Measurements from ENCODE around the gene ANKHD1. TPM values are rescaled to one million over a fixed set of nuclear protein-coding genes. Genes with fewer than 3 reads are reported as not detected.
"Not testable (repeated sequence)": the region's sequence is repeated elsewhere in the genome, so short reads cannot be mapped to it uniquely, and the experiment has no call there.

ANKHD1 gene
- total RNA-seq, 1 donor from 2014 or later: 77.1 TPM

GRCh38 chr5:140481758-140482157, 80.1 kb downstream of the ANKHD1 start:
- no peak for TF ChIP-seq CTCF (IDR thresholded peaks at IDR 0.05; ENCODE audit: insufficient read depth, low read length, severe bottlenecking)
- H3K4me3 ChIP-seq (ENCODE audit: low read depth, low read length): no peak overlapping the region
- FAIRE-seq: no peak
- H3K27me3 ChIP-seq (ENCODE audit: control insufficient read depth, insufficient read depth, low read length): no peaks in the 10 kb centered on the region
- no peak for DNase-seq (ENCODE audit: low read depth)
- H3K36me3 ChIP-seq (ENCODE audit: control insufficient read depth, insufficient read depth, low read length): peaks cover 3% of the 10 kb centered on the region

GRCh38 chr5:140483055-140483454, 81.4 kb downstream of the ANKHD1 start:
- no peak for TF ChIP-seq CTCF (IDR thresholded peaks at IDR 0.05; ENCODE audit: insufficient read depth, low read length, severe bottlenecking)
- no peak for FAIRE-seq
- no peak for DNase-seq (ENCODE audit: low read depth)
- Histone ChIP-seq H3K36me3 (ENCODE audit: control insufficient read depth, insufficient read depth, low read length) (peaks cover 3% of the 10 kb centered on the region), H3K27me3 (ENCODE audit: control insufficient read depth, insufficient read depth, low read length) (no peaks in the 10 kb centered on the region), H3K4me3 (ENCODE audit: low read depth, low read length) (no peak overlapping the region)

- H3K27me3 ChIP-seq (ENCODE audit: control insufficient read depth, insufficient read depth, low read length); FAIRE-seq; DNase-seq (ENCODE audit: low read depth); H3K36me3 ChIP-seq (ENCODE audit: control insufficient read depth, insufficient read depth, low read length); H3K4me3 ChIP-seq (ENCODE audit: low read depth, low read length): not testable (repeated sequence)
Observed at GRCh38 chr5:140488141-140488540, 86.5 kb downstream of the ANKHD1 start.

- Histone ChIP-seq H3K4me3 (ENCODE audit: low read depth, low read length) (no peak overlapping the region), H3K27me3 (ENCODE audit: control insufficient read depth, insufficient read depth, low read length) (no peaks in the 10 kb centered on the region), H3K36me3 (ENCODE audit: control insufficient read depth, insufficient read depth, low read length) (peaks cover 3% of the 10 kb centered on the region)
- FAIRE-seq (no peak), DNase-seq (ENCODE audit: low read depth) (no peak)
- no peak for TF ChIP-seq CTCF (IDR thresholded peaks at IDR 0.05; ENCODE audit: insufficient read depth, low read length, severe bottlenecking)
Observed at GRCh38 chr5:140488914-140489313, 87.3 kb downstream of the ANKHD1 start.

- Histone ChIP-seq H3K27me3 (ENCODE audit: control insufficient read depth, insufficient read depth, low read length) (no peaks in the 10 kb centered on the region), H3K36me3 (ENCODE audit: control insufficient read depth, insufficient read depth, low read length) (peaks cover 7% of the 10 kb centered on the region), H3K4me3 (ENCODE audit: low read depth, low read length) (no peak overlapping the region)
- TF ChIP-seq CTCF (IDR thresholded peaks at IDR 0.05; ENCODE audit: insufficient read depth, low read length, severe bottlenecking): no peak
- FAIRE-seq: no peak
- no peak for DNase-seq (ENCODE audit: low read depth)
Observed at GRCh38 chr5:140497897-140498296, 96.3 kb downstream of the ANKHD1 start.

- Histone ChIP-seq H3K4me3 (ENCODE audit: low read depth, low read length) (no peak overlapping the region), H3K36me3 (ENCODE audit: control insufficient read depth, insufficient read depth, low read length) (peaks cover 7% of the 10 kb centered on the region)
- no peak for FAIRE-seq
Observed at GRCh38 chr5:140498591-140498990, 97.0 kb downstream of the ANKHD1 start.

More at GRCh38 chr5:140498591-140498990, 97.0 kb downstream of the ANKHD1 start:
- no peak for DNase-seq (ENCODE audit: low read depth)
- no peak for TF ChIP-seq CTCF (IDR thresholded peaks at IDR 0.05; ENCODE audit: insufficient read depth, low read length, severe bottlenecking)
- no peaks in the 10 kb centered on the region for H3K27me3 ChIP-seq (ENCODE audit: control insufficient read depth, insufficient read depth, low read length)
